A549 (cell line): Measurements from ENCODE around the gene CCDC170. TPM values are rescaled to one million over a fixed set of nuclear protein-coding genes. Genes with fewer than 3 reads are reported as not detected.

Experiments
- ATAC-seq, 2 experiments: fragments of 200-7000 bp in 1 of 2; fragments of >200 bp in 1 of 2; cut with Nextera tagmentation in 1 of 2; cut with Tn5 transposase in 1 of 2; 3 replicates each; pipeline versions ENCODE4 v1.8.0 to v1.9.1; 2018 to 2020; ENCODE audit warnings: mild to moderate bottlenecking in 1 of 2, moderate library complexity in 1 of 2
- CTCF ChIA-PET: fragments of 300-600 bp; sonication (Branson Sonifier 250); formaldehyde crosslinking; extraction: SDS; loops from one replicate; lab custom pipeline; 2021; ENCODE audit warnings: antibody characterized with exemption, inconsistent platforms; lab: Yijun Ruan, JAX
- POLR2A ChIA-PET: fragments of 350-600 bp; formaldehyde crosslinking; extraction: SDS; loops from one replicate; lab custom pipeline; 2021; ENCODE audit warnings: antibody characterized with exemption, inconsistent platforms; lab: Yijun Ruan, JAX
- DNase-seq, 2 experiments: peaks; one replicate each; pipeline versions ENCODE4 v3.0.0 to v3.0.0-alpha.2; 2011 to 2016; ENCODE audit warnings: low read depth in 1 of 2, low spot score in 1 of 2
- FAIRE-seq: peaks from 2 replicates; lab custom pipeline; 2011; peaks lifted over from hg19 to GRCh38; lab: Jason Lieb, UNC
- H3K27ac ChIP-seq, 2 experiments: fragments of >200 bp; sonication (Bioruptor Twin); formaldehyde crosslinking; 3 replicates each; pipeline ENCODE4 v1.5.1; 2016 to 2017
- H3K4me1 ChIP-seq: fragments of >200 bp; sonication (Bioruptor Twin); formaldehyde crosslinking; 3 replicates; pipeline ENCODE4 v1.6.1; 2016
- H3K4me2 ChIP-seq: fragments of >200 bp; sonication (Bioruptor Twin); formaldehyde crosslinking; 3 replicates; pipeline ENCODE4 v1.6.1; 2016
- H3K4me3 ChIP-seq: fragments of >200 bp; sonication (Bioruptor Twin); formaldehyde crosslinking; 3 replicates; pipeline ENCODE4 v1.5.1; 2016
- H3K9me3 ChIP-seq: fragments of >200 bp; sonication (Bioruptor Twin); formaldehyde crosslinking; 3 replicates; pipeline ENCODE4 v1.6.1; 2016
- BHLHE40 ChIP-seq: IDR thresholded peaks from 2 replicates; pipeline ENCODE4 v1.6.1; 2012; ENCODE audit warnings: low read depth, low read length, inconsistent platforms
- CBX2 ChIP-seq: fragments of 200-600 bp; sonication (generic); IDR thresholded peaks from 2 replicates; pipeline ENCODE4 v1.6.1; 2016; ENCODE audit warnings: low read depth, mild to moderate bottlenecking, borderline replicate concordance
- CHD4 ChIP-seq: fragments of 200-600 bp; sonication (generic); IDR thresholded peaks from 2 replicates; pipeline ENCODE4 v1.6.1; 2016; ENCODE audit warnings: antibody characterized with exemption, mild to moderate bottlenecking, borderline replicate concordance
- E2F6 ChIP-seq: IDR thresholded peaks from 2 replicates; pipeline ENCODE4 v1.6.1; 2012; ENCODE audit warnings: low read depth, borderline replicate concordance
- EHF ChIP-seq: fragments of 250-450 bp; sonication (Bioruptor Pico); IDR thresholded peaks from 2 replicates; pipeline ENCODE4 v1.5.0; 2020; ENCODE audit warnings: mild to moderate bottlenecking
- FOSB ChIP-seq: fragments of 250-450 bp; sonication (Bioruptor Pico); IDR thresholded peaks from 2 replicates; pipeline ENCODE4 v1.5.0; 2020; ENCODE audit warnings: mild to moderate bottlenecking, moderate library complexity
- FOXS1 ChIP-seq: fragments of 250-450 bp; sonication (Bioruptor Pico); IDR thresholded peaks from 2 replicates; pipeline ENCODE4 v1.5.0; 2020; ENCODE audit warnings: mild to moderate bottlenecking, moderate library complexity
- GATA3 ChIP-seq: IDR thresholded peaks from 2 replicates; pipeline ENCODE4 v1.6.1; 2012; ENCODE audit warnings: borderline replicate concordance
- HDAC2 ChIP-seq: fragments of 200-600 bp; sonication (generic); IDR thresholded peaks from 2 replicates; pipeline ENCODE4 v1.6.1; 2016
- HES2 ChIP-seq: fragments of >200 bp; sonication (Bioruptor Twin); formaldehyde crosslinking; IDR thresholded peaks from 2 replicates; pipeline ENCODE4 v1.6.1; 2016
- HMGXB4 ChIP-seq: fragments of 250-450 bp; sonication (Bioruptor Pico); IDR thresholded peaks from 2 replicates; pipeline ENCODE4 v1.5.0; 2021; ENCODE audit warnings: mild to moderate bottlenecking, moderate library complexity, borderline replicate concordance
- HOXB13 ChIP-seq: fragments of 250-450 bp; sonication (Bioruptor Pico); IDR thresholded peaks from 2 replicates; pipeline ENCODE4 v1.5.0; 2020; ENCODE audit warnings: low read depth, mild to moderate bottlenecking, moderate library complexity
- HOXB5 ChIP-seq: fragments of 250-450 bp; sonication (Bioruptor Pico); IDR thresholded peaks from 2 replicates; pipeline ENCODE4 v1.5.0; 2020; ENCODE audit warnings: mild to moderate bottlenecking, moderate library complexity
- JUN ChIP-seq, 2 experiments: fragments of >200 bp; sonication (Bioruptor Twin); formaldehyde crosslinking; IDR thresholded peaks; 2 replicates in 1 of 2; 3 replicates in 1 of 2; pipeline ENCODE4 v1.6.1; 2016 to 2017
- KDM5A ChIP-seq: fragments of 200-600 bp; sonication (generic); IDR thresholded peaks from 2 replicates; pipeline ENCODE4 v1.6.1; 2016; ENCODE audit warnings: antibody characterized with exemption, mild to moderate bottlenecking
- MYC ChIP-seq: IDR thresholded peaks from 2 replicates; pipeline ENCODE4 v1.6.1; 2012; ENCODE audit warnings: mild to moderate bottlenecking, inconsistent platforms, low read length, improper control_type of control experiment, borderline replicate concordance
- NFE2L2 ChIP-seq: fragments of 150-350 bp; conservative IDR thresholded peaks from 2 replicates; pipeline ENCODE4 v1.6.1; 2014; ENCODE audit warnings: low read length
- PBX3 ChIP-seq: IDR thresholded peaks from 2 replicates; pipeline ENCODE4 v1.6.1; 2012
- POLR2AphosphoS2 ChIP-seq: conservative IDR thresholded peaks from 2 replicates; pipeline ENCODE4 v1.6.1; 2012; ENCODE audit warnings: low read length, improper control_type of control experiment, inconsistent platforms
- RARB ChIP-seq: fragments of 250-450 bp; sonication (Bioruptor Pico); IDR thresholded peaks from 2 replicates; pipeline ENCODE4 v1.8.0; 2021; ENCODE audit warnings: mild to moderate bottlenecking, moderate library complexity
- RCOR1 ChIP-seq: fragments of 150-350 bp; IDR thresholded peaks from 2 replicates; pipeline ENCODE4 v1.6.1; 2014; ENCODE audit warnings: antibody characterized with exemption, low read length, low read depth
- REST ChIP-seq: fragments of 200-600 bp; sonication (generic); IDR thresholded peaks from 2 replicates; pipeline ENCODE4 v1.6.1; 2016; ENCODE audit warnings: antibody characterized with exemption, mild to moderate bottlenecking, moderate library complexity
- RFX5 ChIP-seq: fragments of 450-650 bp; IDR thresholded peaks from 2 replicates; pipeline ENCODE4 v1.7.1; 2014; ENCODE audit warnings: antibody characterized with exemption, mild to moderate bottlenecking, moderate library complexity
- SREBF2 ChIP-seq: fragments of 450-650 bp; IDR thresholded peaks from 2 replicates; pipeline ENCODE4 v1.6.1; 2014; ENCODE audit warnings: mild to moderate bottlenecking, moderate library complexity
- USF2 ChIP-seq: fragments of 450-650 bp; IDR thresholded peaks from 2 replicates; pipeline ENCODE4 v1.6.1; 2014; ENCODE audit warnings: antibody characterized with exemption
- ZNF302 ChIP-seq: fragments of 250-450 bp; sonication (Bioruptor Pico); IDR thresholded peaks from 2 replicates; pipeline ENCODE4 v1.9.0; 2021; ENCODE audit warnings: inconsistent platforms, mild to moderate bottlenecking, moderate library complexity
- WGBS: methylation state at CpG from one replicate; pipeline ENCODE4 v1.1.6; 2017; ENCODE audit errors: missing lambda C conversion rate; 5-methylcytosine and 5-hydroxymethylcytosine counted together
- polyA plus RNA-seq, 4 experiments: library from polyadenylated mRNA; depleted of rRNA in 3 of 4; stranded (reverse); fragments of >200 nt; fragmentation: RNase III in 1 of 4; extraction: RNeasy Plus Mini Kit Qiagen cat#74134 plus additional on column Dnase treatment in 1 of 4; gene quantifications; 2 replicates in 3 of 4; 3 replicates in 1 of 4; pipeline ENCODE4 v1.2.3, GENCODE V29; 2011 to 2017

CCDC170 gene
- polyA plus RNA-seq, 2 of the 4 experiments (the other 2 are of a cell fraction): 0.09 to 0.61 TPM

- no peak for TF ChIP-seq HOXB13
Observed at GRCh38 chr6:151651639-151652038, 157.8 kb downstream of the CCDC170 start (continued).

- no peak overlapping the region for H3K4me2 ChIP-seq
- TF ChIP-seq CBX2 (no peak), BHLHE40 (no peak), PBX3 (no peak), SREBF2 (no peak), RARB (CRISPR knock-in tag) (no peak), RCOR1 (no peak), HOXB13 (no peak), GATA3 (no peak), MYC (no peak), JUN (IDR thresholded peaks at IDR 0.05) (no peak), FOXS1 (no peak), FOSB (CRISPR knock-in tag) (no peak), EHF (CRISPR knock-in tag) (no peak), CHD4 (no peak), RFX5 (no peak)
- FAIRE-seq (no peak), ATAC-seq (no peak), DNase-seq (no peak)
- no peak overlapping the region for H3K4me3 ChIP-seq
- H3K9me3 ChIP-seq: no peaks in the 10 kb centered on the region; the same call in 1 of the 3 replicates
- H3K4me1 ChIP-seq: no peaks in the 10 kb centered on the region
- no peak overlapping the region for H3K27ac ChIP-seq
- ChIA-PET CTCF (interaction anchor here (0.8 kb wide), 1 partner anchor 29 kb away, joined by 3 read pairs; no protein-coding TSS in a partner anchor), POLR2A (no interaction called here)
- 13% methylated on average over 2 of the region's 2 CpGs for WGBS
Observed at GRCh38 chr6:151652325-151652724, 158.5 kb downstream of the CCDC170 start.

- no peak for DNase-seq
- H3K4me3 ChIP-seq: no peak overlapping the region
- no peaks in the 10 kb centered on the region for H3K4me1 ChIP-seq
- ChIA-PET POLR2A (no interaction called here), CTCF (interaction anchor here (1.1 kb wide), 1 partner anchor 13 kb away, joined by 3 read pairs; no protein-coding TSS in a partner anchor)
- H3K9me3 ChIP-seq: no peaks in the 10 kb centered on the region; the same call in 1 of the 3 replicates
- TF ChIP-seq MYC (no peak), E2F6 (no peak), POLR2AphosphoS2 (no peak), ZNF302 (CRISPR knock-in tag) (no peak), FOXS1 (no peak), USF2 (no peak), HES2 (no peak), CBX2 (no peak)
- no peak overlapping the region for H3K4me2 ChIP-seq
- ATAC-seq: no peak
- H3K27ac ChIP-seq: no peak overlapping the region
- FAIRE-seq: no peak
- WGBS: 54% methylated on average over 2 of the region's 2 CpGs
Observed at GRCh38 chr6:151655099-151655498, 161.3 kb downstream of the CCDC170 start.

GRCh38 chr6:151656392-151656791 is 162.6 kb downstream of the CCDC170 start:
- Histone ChIP-seq H3K9me3 (no peaks in the 10 kb centered on the region; the same call in 1 of the 3 replicates), H3K4me2 (no peak overlapping the region), H3K4me3 (no peak overlapping the region), H3K27ac (no peak overlapping the region), H3K4me1 (no peaks in the 10 kb centered on the region)
- ATAC-seq (no peak), DNase-seq (no peak), FAIRE-seq (no peak)
- CTCF ChIA-PET: no interaction called here
- 86% methylated on average over 4 of the region's 4 CpGs for WGBS
- POLR2A ChIA-PET: no interaction called here
- no peak for TF ChIP-seq REST
- no peak for TF ChIP-seq NFE2L2
- no peak for TF ChIP-seq KDM5A
- TF ChIP-seq HOXB5 (CRISPR knock-in tag): no peak
- no peak for TF ChIP-seq HDAC2
- no peak for TF ChIP-seq HMGXB4 (CRISPR knock-in tag)
- no peak for TF ChIP-seq SREBF2
